C4-2B (cell line): ENCODE measurements around the gene LOXL1.

ENCODE experiments used
- H3K27ac ChIP-seq: fragments of 450-650 bp; 2 replicates; pipeline ENCODE4 v1.5.1; 2017
- ZFX ChIP-seq: fragments of 450-650 bp; IDR thresholded peaks from 2 replicates; pipeline ENCODE4 v1.6.1; 2017
- TF ChIP-seq, protein P1 (sequence below): fragments of 450-650 bp; conservative IDR thresholded peaks from 2 replicates; pipeline ENCODE4 v1.5.1; 2017; ENCODE audit warnings: mild to moderate bottlenecking

LOXL1 gene

DNA sequence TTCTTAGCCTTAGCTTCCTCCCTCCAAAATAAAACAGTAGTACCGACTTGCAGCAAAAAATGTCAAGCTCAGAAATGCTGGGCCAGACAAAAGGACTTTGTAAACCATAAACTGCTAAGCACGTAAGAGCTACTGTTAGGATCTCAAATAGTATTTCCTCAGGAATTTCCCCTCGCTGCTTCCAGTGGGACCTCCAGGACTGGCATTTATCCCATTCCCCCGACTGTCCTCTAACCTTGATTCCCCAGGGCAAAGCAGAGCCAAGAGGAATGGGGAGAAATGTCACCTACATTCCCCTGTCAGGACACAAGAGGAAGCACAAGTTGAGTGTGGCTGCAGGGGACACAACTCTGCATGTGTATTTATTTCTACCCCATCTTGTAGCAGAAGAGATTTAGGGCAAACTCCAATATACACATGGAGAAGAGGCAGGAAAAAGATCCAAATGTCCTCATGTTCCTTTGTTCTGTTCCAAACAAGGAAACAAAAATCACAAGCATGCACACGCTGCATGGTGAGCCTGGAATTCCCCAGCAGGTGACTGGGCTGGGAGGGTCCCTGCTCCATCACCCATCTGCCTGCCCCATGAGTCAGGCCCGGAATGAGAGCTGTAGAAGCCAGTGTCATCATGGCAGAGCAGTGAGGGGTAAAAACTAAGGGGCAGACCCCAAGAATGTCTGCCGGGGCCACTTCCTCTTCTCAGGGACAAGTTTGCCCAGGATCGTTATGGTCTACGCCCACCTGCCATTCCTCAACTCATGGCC is 61.6 kb downstream of the LOXL1 start:
- TF ChIP-seq, protein P1, sequence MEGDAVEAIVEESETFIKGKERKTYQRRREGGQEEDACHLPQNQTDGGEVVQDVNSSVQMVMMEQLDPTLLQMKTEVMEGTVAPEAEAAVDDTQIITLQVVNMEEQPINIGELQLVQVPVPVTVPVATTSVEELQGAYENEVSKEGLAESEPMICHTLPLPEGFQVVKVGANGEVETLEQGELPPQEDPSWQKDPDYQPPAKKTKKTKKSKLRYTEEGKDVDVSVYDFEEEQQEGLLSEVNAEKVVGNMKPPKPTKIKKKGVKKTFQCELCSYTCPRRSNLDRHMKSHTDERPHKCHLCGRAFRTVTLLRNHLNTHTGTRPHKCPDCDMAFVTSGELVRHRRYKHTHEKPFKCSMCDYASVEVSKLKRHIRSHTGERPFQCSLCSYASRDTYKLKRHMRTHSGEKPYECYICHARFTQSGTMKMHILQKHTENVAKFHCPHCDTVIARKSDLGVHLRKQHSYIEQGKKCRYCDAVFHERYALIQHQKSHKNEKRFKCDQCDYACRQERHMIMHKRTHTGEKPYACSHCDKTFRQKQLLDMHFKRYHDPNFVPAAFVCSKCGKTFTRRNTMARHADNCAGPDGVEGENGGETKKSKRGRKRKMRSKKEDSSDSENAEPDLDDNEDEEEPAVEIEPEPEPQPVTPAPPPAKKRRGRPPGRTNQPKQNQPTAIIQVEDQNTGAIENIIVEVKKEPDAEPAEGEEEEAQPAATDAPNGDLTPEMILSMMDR = no peak
- TF ChIP-seq ZFX = no peak
- H3K27ac ChIP-seq = no peak overlapping the region

DNA sequence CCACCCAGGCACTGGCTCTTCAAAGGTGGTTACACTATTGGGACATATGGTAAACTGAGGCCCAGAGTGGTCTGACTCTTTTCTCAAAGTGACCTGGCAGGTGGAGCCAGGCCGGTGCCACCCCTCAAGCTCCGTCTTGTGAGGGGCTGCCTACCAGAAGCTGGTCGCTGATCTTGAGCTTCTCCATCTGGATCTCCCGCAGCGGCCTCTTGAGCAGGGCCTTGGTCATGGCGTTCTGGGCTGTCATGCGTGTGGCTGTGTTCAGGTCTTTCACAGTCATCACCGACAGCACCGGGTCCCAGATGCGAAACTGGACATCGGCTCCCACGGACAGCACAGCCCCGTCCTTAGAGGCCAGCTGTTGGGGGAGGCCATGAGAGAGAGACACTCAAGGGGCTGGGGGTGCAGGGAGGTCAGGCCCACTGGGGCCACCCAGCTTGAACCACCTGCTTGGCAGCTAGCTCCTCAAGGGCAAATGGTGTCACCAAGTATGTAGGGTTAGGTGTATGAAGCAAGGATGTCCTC is 62.2 kb downstream of the LOXL1 start:
- TF ChIP-seq, protein P1 = no peak
- TF ChIP-seq ZFX = no peak
- no peak overlapping the region for H3K27ac ChIP-seq

DNA sequence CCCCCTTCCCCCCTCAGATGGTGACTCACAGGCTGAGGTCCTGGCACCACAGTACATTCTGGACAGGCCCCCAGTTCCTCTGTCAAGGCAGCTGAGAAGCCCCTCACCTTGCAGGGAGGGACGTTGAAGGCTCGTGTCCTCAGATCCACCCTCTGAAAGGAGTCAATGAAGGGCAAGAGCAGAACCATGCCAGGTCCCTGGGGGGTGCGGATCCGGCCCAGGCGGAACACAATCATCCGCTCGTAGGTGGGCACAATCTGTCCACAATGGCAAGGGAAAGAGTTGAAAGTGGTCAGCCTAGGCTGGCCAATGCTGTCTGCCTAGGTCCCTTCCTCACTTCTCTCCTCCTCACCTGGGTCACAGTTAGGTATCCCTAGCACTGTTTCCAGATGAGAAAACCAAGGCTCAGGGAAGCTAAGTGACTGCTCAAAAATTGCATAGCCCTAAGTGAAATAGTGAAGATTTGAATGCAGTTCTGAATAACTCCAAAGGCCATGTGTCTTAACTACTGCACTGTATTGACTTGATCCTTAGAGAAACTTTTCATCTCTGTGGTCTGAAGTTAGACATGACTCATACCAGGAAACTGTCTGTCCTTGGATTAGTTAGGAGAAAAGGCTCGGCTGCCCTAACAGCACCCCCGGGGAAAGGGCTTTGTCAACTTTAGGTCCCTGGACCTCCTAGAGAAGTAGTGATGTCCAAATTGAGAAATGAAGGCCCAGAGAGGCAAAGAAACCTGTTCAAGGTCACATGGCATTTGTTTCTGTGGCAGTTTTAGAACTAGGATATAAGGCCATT is 62.9 kb downstream of the LOXL1 start:
- no peak for TF ChIP-seq ZFX
- TF ChIP-seq, protein P1 = no peak
- H3K27ac ChIP-seq = no peak overlapping the region

DNA sequence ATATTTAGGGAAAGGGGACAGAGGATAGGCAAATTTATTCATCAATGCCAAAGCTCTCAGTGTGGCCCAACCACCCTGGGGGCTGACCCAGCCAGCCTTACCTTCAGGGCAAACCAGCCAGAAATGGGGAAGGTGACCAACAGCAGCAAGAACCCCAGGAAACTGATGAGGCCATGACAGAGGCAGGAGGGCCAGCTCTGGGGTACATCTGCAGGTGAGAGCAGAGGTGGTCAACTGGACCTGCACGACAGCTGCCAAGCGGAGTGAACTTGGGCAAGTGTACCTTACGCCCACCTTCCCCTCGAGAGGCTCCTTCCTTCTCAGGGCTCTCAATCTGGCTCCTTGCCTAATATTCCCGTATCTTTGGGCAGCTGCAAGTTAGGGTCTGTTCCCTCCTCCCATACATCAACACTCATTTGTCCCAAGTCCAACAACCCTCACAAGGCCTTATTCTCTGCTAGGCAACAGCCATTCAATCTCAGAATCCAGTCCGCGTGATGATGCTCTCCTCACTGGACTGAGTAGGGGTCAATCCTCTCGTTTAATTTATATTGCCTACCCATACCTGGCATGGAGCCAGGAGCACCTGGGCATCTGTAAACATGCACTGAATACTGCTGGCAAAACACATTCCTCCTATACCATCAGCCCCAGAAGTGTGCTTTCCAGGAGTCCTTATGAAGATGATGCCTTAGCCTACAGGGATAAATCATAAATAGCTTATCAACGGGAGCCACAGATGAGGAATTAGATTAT is 64.2 kb downstream of the LOXL1 start:
- no peak overlapping the region for H3K27ac ChIP-seq
- TF ChIP-seq ZFX = no peak
- TF ChIP-seq, protein P1 = no peak

DNA sequence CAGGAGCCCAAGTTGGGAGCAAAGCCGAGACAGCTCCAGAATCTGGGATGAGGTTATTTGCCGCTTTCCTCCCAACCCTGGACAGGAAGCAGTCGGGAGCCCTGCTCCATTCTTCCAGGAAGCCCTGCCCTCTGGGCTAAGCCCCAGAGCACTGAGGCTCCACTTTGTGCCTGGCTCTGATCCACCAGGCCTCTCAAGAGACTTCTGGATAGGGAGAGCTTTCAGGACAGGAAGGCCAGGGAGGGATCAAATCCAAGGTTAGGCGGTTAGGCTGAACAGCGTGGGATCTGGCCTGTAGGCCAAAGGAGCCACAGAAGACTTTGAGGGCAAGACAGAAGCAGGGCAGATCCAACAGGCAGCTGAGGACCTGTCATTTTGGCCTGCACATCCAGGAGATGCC is 65.0 kb downstream of the LOXL1 start:
- TF ChIP-seq ZFX = no peak
- TF ChIP-seq, protein P1 = no peak
- peak overlapping the region; percentile 65 for H3K27ac ChIP-seq

DNA sequence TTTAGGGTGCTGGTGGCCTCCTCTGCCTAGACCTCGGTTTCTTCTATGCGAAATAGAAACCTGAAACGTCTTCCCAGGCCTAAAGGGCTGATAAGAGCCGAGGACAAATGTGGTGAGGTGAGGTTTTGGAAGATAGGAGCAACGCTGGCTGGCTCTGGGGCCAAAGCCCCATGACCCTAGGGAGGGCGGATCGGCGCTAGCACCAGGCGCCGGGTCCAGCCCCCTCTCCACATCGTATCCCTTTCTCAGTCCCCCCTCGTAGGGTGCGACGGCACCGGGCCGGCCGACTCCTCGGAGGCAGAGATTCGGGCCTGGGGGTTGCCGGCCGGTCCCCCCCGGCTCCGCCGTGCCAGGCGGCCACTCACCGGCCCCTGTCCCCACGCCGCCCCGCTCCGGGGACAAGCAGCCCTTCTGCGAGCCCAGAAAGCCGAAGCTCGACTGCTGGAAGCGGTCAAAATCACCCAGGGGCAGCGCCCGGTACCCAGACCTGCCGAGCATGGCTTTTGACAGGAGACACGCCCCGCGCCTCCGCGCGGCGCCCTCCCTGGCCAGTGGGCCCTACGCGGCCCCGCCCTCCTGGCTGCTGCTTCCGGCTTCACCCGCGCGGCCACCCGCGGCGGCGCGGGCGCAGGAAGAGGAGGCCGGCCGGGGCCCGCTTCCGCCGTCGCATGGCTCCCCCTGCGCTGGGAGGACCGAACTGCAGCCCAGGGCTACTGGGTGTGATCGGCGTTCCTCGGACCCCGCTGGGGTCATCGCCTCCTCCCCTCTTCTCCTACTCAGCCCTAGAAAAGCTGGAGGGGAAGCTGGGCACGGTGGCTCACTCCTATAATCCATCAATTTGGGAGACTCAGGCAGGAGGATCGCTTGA is 65.7 kb downstream of the LOXL1 start, which contains the start of gene STOML1:
STOML1 (minus strand) TSS at position 570 of the 868 bp plus-strand sequence; CDS start at position 498, 72 bp downstream.
- H3K27ac ChIP-seq = peak within 1 kb of the TSS; percentile 65
- TF ChIP-seq, protein P1 = peak; percentile 97
- TF ChIP-seq ZFX = peak; percentile 62; the same call in 1 of the 2 replicates
